C4-2B (cell line): ENCODE data around the gene CRY1.

Source experiments
- ZFX ChIP-seq: fragments of 450-650 bp; IDR thresholded peaks from 2 replicates; pipeline ENCODE4 v1.6.1; 2017
- TF ChIP-seq, protein P1 (sequence below): fragments of 450-650 bp; conservative IDR thresholded peaks from 2 replicates; pipeline ENCODE4 v1.5.1; 2017; ENCODE audit warnings: mild to moderate bottlenecking

DNA sequence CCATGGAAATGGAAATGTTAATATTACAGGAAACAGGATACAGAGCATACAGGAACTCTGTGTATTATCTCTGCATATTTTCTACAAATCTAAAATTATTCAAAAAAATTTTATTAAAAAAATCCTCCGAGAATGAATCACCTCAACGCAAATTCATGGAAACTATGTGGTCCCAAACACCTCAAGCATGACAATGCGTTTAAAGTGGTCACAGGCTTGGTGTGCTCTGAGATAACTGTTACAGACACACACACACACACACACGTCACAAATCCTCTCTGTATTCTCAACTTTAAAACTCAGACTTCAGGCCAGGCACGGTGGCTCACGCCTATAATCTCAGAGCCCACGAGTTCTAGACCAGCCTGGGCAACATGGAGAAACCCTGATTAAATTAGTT, 61.1 kb downstream of the CRY1 start:
- TF ChIP-seq, protein P1, sequence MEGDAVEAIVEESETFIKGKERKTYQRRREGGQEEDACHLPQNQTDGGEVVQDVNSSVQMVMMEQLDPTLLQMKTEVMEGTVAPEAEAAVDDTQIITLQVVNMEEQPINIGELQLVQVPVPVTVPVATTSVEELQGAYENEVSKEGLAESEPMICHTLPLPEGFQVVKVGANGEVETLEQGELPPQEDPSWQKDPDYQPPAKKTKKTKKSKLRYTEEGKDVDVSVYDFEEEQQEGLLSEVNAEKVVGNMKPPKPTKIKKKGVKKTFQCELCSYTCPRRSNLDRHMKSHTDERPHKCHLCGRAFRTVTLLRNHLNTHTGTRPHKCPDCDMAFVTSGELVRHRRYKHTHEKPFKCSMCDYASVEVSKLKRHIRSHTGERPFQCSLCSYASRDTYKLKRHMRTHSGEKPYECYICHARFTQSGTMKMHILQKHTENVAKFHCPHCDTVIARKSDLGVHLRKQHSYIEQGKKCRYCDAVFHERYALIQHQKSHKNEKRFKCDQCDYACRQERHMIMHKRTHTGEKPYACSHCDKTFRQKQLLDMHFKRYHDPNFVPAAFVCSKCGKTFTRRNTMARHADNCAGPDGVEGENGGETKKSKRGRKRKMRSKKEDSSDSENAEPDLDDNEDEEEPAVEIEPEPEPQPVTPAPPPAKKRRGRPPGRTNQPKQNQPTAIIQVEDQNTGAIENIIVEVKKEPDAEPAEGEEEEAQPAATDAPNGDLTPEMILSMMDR: no peak
- no peak for TF ChIP-seq ZFX
